HEK293T (cell line): Measurements from ENCODE around the gene DMBX1.

ENCODE experiments used
- CTCF ChIA-PET: fragments of 350-600 bp; formaldehyde crosslinking; extraction: SDS; loops from one replicate; lab custom pipeline; 2021; ENCODE audit warnings: antibody characterized with exemption, inconsistent platforms; lab: Yijun Ruan, JAX
- POLR2A ChIA-PET: fragments of 350-600 bp; formaldehyde crosslinking; extraction: SDS; loops from one replicate; lab custom pipeline; 2020; ENCODE audit warnings: antibody characterized with exemption, inconsistent platforms; lab: Yijun Ruan, JAX
- DNase-seq: peaks from one replicate; pipeline ENCODE4 v3.0.0; 2012; ENCODE audit warnings: mixed read lengths; ENCODE audit errors: extremely low spot score
- ARNT ChIP-seq: fragments of 450-650 bp; IDR thresholded peaks from 2 replicates; pipeline ENCODE4 v1.6.1; 2017; ENCODE audit warnings: mild to moderate bottlenecking
- BHLHE40 ChIP-seq: fragments of 450-650 bp; IDR thresholded peaks from 2 replicates; pipeline ENCODE4 v1.6.1; 2016; ENCODE audit warnings: mild to moderate bottlenecking, moderate library complexity, borderline replicate concordance
- CTBP1 ChIP-seq: fragments of 450-650 bp; IDR thresholded peaks from 2 replicates; pipeline ENCODE4 v1.6.1; 2016; ENCODE audit warnings: borderline replicate concordance
- ELF4 ChIP-seq: fragments of 450-650 bp; IDR thresholded peaks from 2 replicates; pipeline ENCODE4 v1.6.1; 2017; ENCODE audit warnings: antibody characterized with exemption
- FOXA1 ChIP-seq: fragments of 450-650 bp; IDR thresholded peaks from 2 replicates; pipeline ENCODE4 v1.6.1; 2016; ENCODE audit warnings: mild to moderate bottlenecking
- FOXK2 ChIP-seq: fragments of 450-650 bp; IDR thresholded peaks from 2 replicates; pipeline ENCODE4 v1.6.1; 2016; ENCODE audit warnings: mild to moderate bottlenecking
- FOXM1 ChIP-seq: fragments of 450-650 bp; IDR thresholded peaks from 2 replicates; pipeline ENCODE4 v1.6.1; 2017; ENCODE audit warnings: mild to moderate bottlenecking, borderline replicate concordance
- HDGF ChIP-seq: fragments of 450-650 bp; IDR thresholded peaks from 2 replicates; pipeline ENCODE4 v1.6.1; 2017; ENCODE audit warnings: antibody characterized with exemption, borderline replicate concordance
- L3MBTL2 ChIP-seq: fragments of 450-650 bp; conservative IDR thresholded peaks from 2 replicates; pipeline ENCODE4 v1.6.1; 2016; ENCODE audit warnings: mild to moderate bottlenecking
- LEF1 ChIP-seq: fragments of 450-650 bp; IDR thresholded peaks from 2 replicates; pipeline ENCODE4 v1.6.1; 2017; ENCODE audit warnings: mild to moderate bottlenecking, borderline replicate concordance
- NFRKB ChIP-seq: fragments of 450-650 bp; IDR thresholded peaks from 2 replicates; pipeline ENCODE4 v1.6.1; 2016; ENCODE audit warnings: mild to moderate bottlenecking, moderate library complexity
- SP1 ChIP-seq: fragments of 450-650 bp; IDR thresholded peaks from 2 replicates; pipeline ENCODE4 v1.6.1; 2017
- SUZ12 ChIP-seq: fragments of 450-650 bp; IDR thresholded peaks from 2 replicates; pipeline ENCODE4 v1.6.1; 2016; ENCODE audit warnings: mild to moderate bottlenecking
- TARDBP ChIP-seq: fragments of 450-650 bp; IDR thresholded peaks from 2 replicates; pipeline ENCODE4 v1.6.1; 2016
- ZNF384 ChIP-seq: fragments of 450-650 bp; IDR thresholded peaks from 2 replicates; pipeline ENCODE4 v1.6.1; 2016
- TF ChIP-seq, protein P1 (sequence below): fragments of 450-650 bp; IDR thresholded peaks from 2 replicates; pipeline ENCODE4 v1.6.1; 2016

Gene DMBX1

GRCh38 chr1:46478721-46479485, 10.7 kb upstream of the DMBX1 start:
- ChIA-PET POLR2A (no interaction called here), CTCF (interaction anchor here (1.1 to 3.3 kb wide), 2 partner anchors 49 to 70 kb away, joined by 4 to 40 read pairs; no protein-coding TSS in a partner anchor)
- DNase-seq, result no peak
- TF ChIP-seq SP1, result no peak
- TF ChIP-seq, protein P1, sequence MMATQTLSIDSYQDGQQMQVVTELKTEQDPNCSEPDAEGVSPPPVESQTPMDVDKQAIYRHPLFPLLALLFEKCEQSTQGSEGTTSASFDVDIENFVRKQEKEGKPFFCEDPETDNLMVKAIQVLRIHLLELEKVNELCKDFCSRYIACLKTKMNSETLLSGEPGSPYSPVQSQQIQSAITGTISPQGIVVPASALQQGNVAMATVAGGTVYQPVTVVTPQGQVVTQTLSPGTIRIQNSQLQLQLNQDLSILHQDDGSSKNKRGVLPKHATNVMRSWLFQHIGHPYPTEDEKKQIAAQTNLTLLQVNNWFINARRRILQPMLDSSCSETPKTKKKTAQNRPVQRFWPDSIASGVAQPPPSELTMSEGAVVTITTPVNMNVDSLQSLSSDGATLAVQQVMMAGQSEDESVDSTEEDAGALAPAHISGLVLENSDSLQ, result no peak
- no peak for TF ChIP-seq LEF1
- no peak for TF ChIP-seq SUZ12
- TF ChIP-seq ELF4, result no peak
- TF ChIP-seq HDGF, result no peak
- no peak for TF ChIP-seq FOXA1
- TF ChIP-seq FOXK2, result no peak
- TF ChIP-seq NFRKB, result no peak
- no peak for TF ChIP-seq L3MBTL2
- TF ChIP-seq CTBP1, result no peak
- no peak for TF ChIP-seq ZNF384
- TF ChIP-seq FOXM1, result no peak

DNA sequence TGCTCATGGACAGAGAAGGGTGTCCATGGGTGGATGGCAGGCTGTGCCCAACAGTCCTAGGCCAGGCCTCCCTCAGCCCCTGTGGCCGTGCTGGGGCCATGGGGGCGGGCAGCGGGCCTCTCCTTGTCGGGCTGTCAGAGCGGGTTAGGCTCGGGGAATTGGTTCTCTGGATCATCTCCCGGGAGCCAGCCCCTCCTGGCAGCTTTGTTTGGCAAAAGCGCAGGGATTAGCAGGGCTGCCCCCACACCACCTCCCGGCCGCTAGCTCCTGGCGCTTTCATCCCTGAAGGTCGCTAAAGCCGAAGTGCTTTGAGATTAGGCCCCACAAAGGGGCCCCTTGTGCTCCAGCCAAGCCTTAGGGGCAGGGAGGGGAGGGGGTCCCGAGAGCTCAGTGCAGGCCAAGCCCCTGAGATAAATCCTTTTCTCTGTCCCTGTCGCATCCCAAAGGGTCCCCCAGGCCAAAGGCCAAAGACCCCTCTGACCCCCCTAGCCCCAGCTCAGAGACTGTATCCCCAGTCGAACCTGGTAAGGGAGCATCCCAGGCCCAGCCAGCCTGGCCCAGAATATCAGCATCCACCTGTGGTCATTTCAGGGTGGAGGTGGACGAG, 9.8 kb upstream of the DMBX1 start:
- no peak for DNase-seq
- no peak for TF ChIP-seq CTBP1
- TF ChIP-seq ZNF384, result no peak
- no peak for TF ChIP-seq TARDBP
- TF ChIP-seq L3MBTL2, result no peak
- TF ChIP-seq BHLHE40, result no peak
- TF ChIP-seq, protein P1, result no peak
- TF ChIP-seq LEF1, result no peak
- TF ChIP-seq HDGF, result no peak
- no peak for TF ChIP-seq NFRKB
- no peak for TF ChIP-seq ELF4
- no peak for TF ChIP-seq FOXK2
- CTCF ChIA-PET, result interaction anchor here (0.5 to 2.7 kb wide), 5 partner anchors 33 to 73 kb away, joined by 3 to 9 read pairs (median 4); no protein-coding TSS in a partner anchor
- POLR2A ChIA-PET, result no interaction called here

DNA sequence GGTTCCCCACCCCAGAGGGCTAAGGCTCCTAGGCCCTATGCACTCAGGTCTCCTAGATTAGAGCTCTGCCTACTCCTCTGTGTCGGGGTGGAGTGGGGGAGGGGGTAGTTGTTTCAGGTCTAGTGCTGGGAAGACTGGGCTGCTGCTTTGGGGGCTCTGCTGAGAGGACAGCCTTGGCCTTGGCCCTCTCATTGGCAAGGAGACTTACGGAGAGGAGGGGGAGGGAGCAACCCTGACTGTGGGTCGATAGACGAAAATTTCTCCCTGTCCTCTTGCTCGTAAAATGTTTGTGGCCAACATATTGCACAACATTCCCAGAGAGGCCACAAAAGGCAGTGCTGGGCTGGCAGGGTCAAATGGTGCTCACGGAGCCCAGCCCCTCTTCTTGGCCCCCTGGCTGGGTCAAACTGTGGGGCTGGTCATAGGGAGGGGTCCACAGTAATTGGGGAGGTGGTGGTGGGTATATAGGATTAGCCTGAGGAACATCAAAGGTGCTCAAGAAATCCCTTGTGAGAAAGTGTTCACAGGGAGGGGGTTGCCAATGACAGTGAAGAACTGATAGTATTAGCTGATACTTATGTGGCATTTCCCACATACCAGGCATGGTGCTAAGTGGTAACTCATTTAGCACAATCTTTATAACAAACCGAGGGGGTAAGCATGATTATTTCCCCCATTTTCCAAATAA, 8.5 kb upstream of the DMBX1 start:
- no peak for TF ChIP-seq FOXM1
- no peak for TF ChIP-seq L3MBTL2
- DNase-seq, result no peak
- POLR2A ChIA-PET, result no interaction called here
- CTCF ChIA-PET, result interaction anchor here (0.5 to 2.7 kb wide), 7 partner anchors 14 to 306 kb away, joined by 3 to 9 read pairs (median 4); partner anchors contain the start of gene TSPAN1

GRCh38 chr1:46481961-46482360, 7.7 kb upstream of the DMBX1 start:
- TF ChIP-seq BHLHE40 (no peak), NFRKB (no peak), FOXA1 (no peak), FOXM1 (no peak), L3MBTL2 (no peak), ARNT (no peak), LEF1 (no peak), SP1 (no peak), TARDBP (no peak), ELF4 (no peak), HDGF (no peak), FOXK2 (no peak)
- ChIA-PET CTCF (interaction anchor here (1.6 to 2.7 kb wide), 2 partner anchors 35 to 45 kb away, joined by 5 to 9 read pairs; no protein-coding TSS in a partner anchor), POLR2A (interaction anchor here (1.1 to 1.2 kb wide), 2 partner anchors 26 to 29 kb away, joined by 3 read pairs; no protein-coding TSS in a partner anchor)
- no peak for DNase-seq

GRCh38 chr1:46483589-46483988, 6.0 kb upstream of the DMBX1 start:
- DNase-seq, result no peak
- POLR2A ChIA-PET, result no interaction called here
- CTCF ChIA-PET, result no interaction called here
- no peak for TF ChIP-seq L3MBTL2

DNA sequence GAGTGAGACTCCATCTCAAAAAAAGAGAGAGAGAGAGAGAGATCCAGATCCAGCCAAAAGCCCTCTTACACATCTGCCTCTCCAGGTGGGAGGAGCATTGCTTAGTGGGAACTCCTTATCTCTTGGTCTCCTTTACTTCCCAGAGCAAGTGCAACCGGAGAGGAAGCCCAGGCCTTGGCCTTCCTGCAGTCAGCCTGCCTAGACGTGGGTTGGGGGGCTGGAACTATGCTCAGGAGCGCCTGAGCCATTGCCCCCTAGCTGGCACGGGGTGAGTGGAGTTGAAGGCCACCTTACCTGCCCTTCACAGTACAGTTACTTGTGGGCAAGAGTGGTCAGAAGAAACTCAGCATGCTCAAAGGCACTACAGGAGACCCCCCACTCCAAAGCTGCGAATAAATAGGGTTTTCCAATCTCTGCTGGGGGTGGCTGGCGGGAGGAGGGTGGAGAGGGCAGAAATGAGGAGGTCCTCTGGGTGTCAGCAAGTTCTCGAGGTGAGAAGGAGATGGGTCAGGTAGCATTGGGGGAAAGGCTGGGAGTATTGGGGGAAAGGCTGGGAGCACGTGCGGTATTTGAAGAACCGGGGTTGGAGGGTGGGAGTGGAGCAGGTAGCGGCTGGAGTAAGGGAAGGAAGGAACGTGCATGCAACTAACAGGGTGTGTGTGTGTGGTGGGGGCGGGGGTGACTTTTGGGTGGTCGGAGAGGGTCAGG, 4.7 kb upstream of the DMBX1 start:
- DNase-seq, result no peak
- CTCF ChIA-PET, result interaction anchor here (0.7 kb wide), 1 partner anchor 50 kb away, joined by 3 read pairs; a partner anchor contains a TSS
- TF ChIP-seq, protein P1, result no peak
- no peak for TF ChIP-seq SP1
- no peak for TF ChIP-seq ARNT
- no peak for TF ChIP-seq ZNF384
- no peak for TF ChIP-seq TARDBP
- TF ChIP-seq BHLHE40, result no peak
- no peak for TF ChIP-seq HDGF
- no peak for TF ChIP-seq FOXA1
- no peak for TF ChIP-seq L3MBTL2
- no peak for TF ChIP-seq FOXK2
- TF ChIP-seq CTBP1, result no peak
- TF ChIP-seq FOXM1, result no peak
- TF ChIP-seq NFRKB, result no peak
- TF ChIP-seq LEF1, result no peak
- POLR2A ChIA-PET, result no interaction called here
